ENCODE results near the gene PDZRN4.
"Not testable (repeated sequence)": the region's sequence is repeated elsewhere in the genome, so short reads cannot be mapped to it uniquely, and the experiment has no call there.

PDZRN4 gene

DNA sequence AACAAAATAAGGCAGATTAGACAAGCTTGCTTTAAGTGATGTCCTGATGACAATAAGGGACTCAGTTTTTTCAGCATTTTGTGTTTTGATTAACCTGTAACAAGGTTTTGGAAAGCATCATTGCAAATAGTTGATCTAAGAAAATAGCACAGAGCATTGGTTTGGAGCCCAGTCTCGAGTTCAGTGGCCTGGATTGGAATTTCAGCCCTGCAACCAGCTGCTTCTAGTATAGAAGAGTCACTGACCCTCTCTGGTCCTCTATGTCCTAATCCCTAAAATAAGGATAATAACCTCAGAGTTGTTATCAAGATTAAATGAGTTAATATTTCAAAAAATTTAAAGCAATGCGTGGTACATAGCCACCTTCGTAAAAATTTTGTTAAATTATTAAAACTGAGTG is 25.5 kb downstream of the PDZRN4 start:
- DNase-seq (ENCODE audit: low read depth, low spot score): no peak

DNA sequence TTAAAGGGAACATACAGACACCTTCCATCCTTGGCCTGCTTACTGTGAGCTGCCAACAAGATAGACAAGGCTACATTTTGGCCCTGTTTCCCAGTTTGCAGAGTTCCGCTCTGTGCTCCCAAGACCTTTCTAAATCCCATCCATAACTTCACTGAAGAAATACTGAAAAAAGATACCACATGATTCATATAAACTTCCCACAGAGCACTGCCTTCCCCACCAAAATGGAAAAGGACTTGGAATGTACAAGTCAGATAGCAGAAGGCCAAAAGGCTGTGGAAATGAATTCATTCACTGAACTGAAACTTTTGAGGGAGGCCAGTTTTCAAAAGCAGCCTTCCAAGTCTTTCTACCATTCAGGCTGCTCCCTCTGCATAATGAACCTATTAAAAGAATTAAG is 29.6 kb downstream of the PDZRN4 start:
- DNase-seq (ENCODE audit: low read depth, low spot score): no peak

DNA sequence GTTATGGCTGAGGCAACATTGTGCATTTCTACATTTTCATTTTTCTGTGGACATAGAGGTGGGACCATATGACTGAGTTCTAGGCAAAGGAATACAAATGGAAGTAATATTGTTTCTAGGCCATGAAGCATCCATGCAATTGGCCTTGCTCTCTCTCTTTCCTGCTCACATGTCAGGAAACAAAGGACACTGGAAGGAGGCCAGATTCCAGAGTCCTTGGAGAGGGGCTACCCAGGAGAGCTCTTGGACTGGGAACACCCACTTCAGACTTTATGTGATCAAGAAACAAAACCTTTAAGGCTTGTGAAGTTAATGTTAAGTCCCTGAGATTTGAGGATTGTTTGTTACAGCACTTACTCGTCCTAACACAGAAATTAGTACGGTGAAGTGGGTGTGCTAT is 32.8 kb downstream of the PDZRN4 start:
- no peak for DNase-seq (ENCODE audit: low read depth, low spot score)

DNA sequence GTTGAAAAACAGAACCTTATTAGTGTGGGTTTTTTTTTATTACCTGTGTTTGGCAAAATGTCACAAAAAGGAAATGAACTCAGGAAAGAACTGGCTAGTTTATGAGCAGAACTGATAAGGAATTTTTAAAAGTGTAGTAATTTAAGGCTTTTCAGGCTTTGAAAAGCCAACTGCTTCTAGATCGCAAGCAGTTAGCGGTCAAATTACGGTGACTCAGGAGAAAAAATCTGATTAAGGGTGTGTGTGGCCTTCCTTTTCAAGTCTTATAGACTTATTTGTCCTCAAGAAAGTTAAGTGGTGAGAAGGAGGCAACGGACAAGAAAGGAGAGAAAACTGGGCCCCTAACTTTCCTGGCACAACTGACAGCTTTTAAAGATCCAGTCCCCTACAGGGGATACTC is 33.4 kb downstream of the PDZRN4 start:
- no peak for DNase-seq (ENCODE audit: low read depth, low spot score)

DNA sequence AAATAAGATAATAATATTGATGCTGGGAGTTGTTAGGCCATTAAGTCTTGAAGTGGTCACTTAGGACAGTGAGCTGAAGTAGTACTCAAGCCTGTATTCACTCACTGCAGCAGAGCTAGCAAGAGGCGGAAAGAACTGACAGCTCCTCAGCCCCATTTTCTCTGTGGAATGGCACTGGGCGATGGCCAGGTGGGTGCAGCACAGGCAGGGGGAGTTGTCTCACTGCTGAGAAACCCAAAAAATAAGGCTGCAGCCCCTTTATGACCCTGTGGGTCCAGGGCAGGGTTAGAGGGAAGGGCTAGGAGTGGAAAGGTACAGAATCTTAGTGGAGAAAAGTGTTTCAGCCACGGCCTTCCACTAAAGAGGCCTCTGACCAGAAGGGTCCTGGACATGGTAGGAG is 35.5 kb downstream of the PDZRN4 start:
- DNase-seq (ENCODE audit: low read depth, low spot score): no peak

- DNase-seq (ENCODE audit: low read depth, low spot score): no peak
These were observed 35.9 kb downstream of the PDZRN4 start for GRCh38 chr12:41224066-41224465.

DNA sequence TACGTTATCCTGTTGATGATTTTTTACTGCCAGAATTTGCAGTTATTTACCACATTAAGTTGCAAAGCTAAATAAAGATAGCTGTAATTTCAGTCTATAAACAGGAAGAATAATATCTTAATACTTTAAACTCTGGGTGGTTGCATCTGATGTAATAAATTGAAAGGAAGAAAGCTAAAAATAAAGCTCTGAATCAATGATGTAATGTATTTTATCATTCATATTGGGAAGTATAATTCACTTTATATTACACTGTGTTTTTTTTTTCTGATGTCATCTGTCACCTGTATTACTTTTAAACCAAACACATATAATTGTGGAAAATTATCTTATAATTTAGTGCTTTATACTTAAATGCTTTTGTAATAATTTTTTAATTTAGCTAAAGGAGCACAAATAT is 37.1 kb downstream of the PDZRN4 start:
- no peak for DNase-seq (ENCODE audit: low read depth, low spot score)

- no peak for DNase-seq (ENCODE audit: low read depth, low spot score)
These were observed 40.1 kb downstream of the PDZRN4 start for GRCh38 chr12:41228066-41228820.

DNA sequence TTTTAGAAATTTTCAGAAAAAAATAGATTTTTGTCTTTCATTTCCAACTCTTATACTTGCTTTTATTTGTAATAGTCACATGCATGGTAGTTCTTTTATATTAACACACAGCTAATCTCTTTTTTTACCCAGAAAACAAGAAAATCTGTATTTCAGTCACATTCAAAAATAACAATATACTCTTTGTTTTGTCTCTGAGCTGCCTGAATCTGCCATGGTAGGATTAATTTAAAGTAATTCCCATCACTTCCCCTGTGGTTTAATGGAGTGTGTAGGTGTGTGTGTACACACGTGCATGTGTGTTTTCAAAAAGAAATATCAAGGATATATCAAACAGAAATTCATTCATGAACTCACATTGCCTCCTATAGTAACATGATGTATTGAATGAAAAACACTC is 42.6 kb downstream of the PDZRN4 start:
- no peak for DNase-seq (ENCODE audit: low read depth, low spot score)

DNA sequence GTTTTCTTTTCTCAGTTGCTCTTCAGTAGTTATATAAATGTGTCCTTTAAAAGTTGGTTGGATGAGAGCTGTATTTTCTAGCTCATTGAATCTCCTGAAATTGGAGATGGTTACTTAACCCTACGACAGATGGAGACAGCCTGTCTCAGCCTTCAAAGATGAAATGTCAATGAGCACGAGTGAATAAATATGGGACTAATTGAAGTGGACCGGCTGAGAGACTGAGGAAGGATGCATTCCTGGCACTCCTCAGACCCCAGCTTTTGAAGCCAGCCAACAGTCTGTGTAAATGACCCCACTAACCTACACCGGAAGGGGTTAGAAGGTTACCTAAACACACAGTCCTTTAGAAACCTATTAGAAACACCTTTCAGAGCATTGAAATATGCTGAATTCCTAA is 46.6 kb downstream of the PDZRN4 start:
- DNase-seq (ENCODE audit: low read depth, low spot score): no peak

- no peak for DNase-seq (ENCODE audit: low read depth, low spot score)
These were observed 54.5 kb downstream of the PDZRN4 start for GRCh38 chr12:41242603-41243002.

GRCh38 chr12:41248391-41248790 is 60.3 kb downstream of the PDZRN4 start:
- no peak for DNase-seq (ENCODE audit: low read depth, low spot score)

DNA sequence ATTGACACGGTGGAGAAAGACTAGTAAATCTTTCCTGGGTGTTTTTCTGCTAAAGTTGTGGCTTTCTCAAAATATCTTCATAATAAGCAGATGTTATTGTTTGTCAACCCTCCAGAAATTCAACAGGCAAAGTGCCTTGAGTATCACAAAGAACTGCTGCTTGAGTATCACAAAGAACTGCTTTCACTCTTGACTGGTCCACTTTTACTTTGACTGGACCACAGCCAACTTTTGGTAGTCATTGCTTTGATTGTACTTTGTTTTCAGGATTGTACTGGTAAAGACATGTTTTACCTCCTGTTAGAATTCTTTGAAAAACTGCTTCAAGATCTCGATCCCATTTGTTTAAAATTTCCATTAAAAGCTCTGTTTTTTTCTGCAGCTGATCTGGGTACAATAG is 62.6 kb downstream of the PDZRN4 start:
- no peak for DNase-seq (ENCODE audit: low read depth, low spot score)

DNA sequence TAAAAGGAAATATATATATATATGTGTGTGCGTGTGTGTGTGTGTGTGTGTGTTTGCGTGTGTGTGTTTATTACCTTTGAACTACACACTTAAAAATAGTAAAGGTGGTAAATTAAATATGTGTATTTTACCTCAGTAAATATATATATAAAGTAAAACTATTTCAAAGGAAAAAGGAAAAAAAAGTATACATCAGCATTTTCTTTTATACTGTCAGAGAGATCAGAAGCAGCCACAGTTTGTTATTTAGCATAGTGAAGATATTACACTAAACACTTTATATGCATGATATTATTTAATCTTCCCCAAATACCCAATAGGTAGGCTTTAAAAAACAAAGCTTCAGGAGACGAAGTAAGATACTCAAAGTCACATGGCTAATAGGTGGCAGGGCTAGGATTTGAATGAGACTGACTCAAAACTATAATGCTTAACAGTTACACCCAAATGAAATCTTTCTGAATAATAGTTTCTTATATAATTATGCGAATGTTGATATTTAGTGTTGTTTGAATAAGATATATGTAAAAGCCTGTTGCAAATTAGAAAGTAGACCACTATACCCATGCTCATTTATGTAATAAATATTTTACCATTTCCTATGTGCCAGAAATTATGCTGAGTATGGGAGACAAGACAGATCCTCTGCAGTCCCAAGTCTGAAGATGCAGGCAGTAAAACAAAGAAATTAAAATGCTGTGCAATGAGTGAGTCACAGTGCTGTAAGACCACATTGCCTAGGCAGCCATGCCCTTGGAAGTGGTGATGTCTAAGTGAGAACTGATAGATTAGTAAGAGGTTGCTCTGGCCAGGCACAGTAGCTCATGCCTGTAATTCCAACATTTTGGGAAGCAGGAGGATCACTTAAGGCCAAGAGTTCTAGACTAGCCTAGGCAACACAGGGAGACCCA is 66.1 kb downstream of the PDZRN4 start:
- no peak for DNase-seq (ENCODE audit: low read depth, low spot score)

DNA sequence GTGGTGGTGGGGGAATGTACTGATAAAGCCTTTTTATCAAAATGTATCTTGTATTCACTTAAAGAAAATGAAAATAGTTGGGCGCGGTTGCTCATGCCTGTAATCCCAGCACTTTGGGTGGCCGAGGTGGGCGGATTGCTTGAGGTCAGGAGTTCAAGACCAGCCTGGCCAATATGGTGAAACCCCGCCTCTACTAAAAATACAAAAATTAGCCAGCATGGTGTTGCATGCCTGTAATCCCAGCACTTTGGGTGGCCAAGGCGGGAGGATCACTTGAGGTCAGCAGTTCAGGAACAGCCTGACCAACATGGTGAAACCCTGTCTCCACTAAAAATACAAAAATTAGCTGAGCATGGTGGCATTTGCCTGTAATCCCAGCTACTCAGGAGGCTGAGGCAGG is 75.1 kb downstream of the PDZRN4 start:
- DNase-seq (ENCODE audit: low read depth, low spot score): not testable (repeated sequence)

- no peak for DNase-seq (ENCODE audit: low read depth, low spot score)
These were observed 76.2 kb downstream of the PDZRN4 start for GRCh38 chr12:41264281-41264680.

DNA sequence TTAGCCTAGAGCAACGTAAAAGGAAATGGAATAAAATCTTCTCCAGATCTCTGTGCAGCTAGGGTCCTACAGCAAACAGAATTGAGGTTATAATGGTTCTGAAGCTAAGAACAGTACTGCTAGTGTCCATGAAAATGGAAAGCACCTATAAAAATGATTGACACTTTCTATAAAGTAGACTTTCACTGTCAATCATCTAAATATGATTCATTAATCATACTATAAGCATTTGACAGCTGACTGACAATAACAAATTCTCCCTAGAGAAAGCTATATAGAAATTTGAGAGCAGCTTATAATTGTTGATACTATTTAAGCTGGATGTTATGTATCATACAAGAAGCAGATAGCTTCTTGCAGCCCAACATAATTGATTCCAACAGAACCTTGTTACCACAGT is 80.9 kb downstream of the PDZRN4 start:
- no peak for DNase-seq (ENCODE audit: low read depth, low spot score)

DNA sequence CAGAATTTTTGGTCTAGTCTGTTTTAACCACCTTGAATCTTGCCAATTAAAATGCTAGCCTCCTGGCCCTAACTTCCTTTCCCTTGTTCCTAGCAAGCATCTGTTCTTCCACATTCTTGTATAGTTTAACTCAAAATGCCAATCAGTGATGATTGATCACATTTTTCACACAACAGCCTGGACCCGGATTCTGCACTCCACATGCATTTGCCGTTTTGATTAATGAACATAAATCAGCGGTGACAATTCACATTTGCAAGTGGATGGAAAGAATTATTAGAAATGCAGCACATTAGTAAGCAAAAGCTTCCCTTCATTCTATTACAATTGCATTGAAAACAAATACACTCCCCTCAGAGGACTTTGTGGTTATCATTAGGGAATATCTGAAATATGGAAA is 83.4 kb downstream of the PDZRN4 start:
- DNase-seq (ENCODE audit: low read depth, low spot score): no peak

DNA sequence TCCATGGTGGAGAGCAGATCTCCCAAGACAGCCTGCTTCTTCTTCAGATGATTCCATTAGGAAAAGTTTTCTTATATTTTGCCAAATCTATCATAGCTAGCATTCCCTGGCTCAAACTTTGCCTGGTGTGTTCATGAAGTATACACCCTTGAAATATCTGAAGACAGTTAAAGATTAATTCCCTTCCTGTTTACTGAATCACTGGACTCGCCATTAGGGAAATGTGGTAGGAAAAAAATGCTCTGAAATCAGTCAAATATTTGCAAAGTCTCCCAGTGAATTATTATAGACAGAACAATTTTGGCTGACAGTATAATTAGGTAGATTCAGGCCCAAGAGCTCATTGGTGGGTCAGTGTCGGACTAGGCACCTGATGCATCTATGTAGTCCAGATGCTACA is 86.5 kb downstream of the PDZRN4 start:
- DNase-seq (ENCODE audit: low read depth, low spot score): no peak

DNA sequence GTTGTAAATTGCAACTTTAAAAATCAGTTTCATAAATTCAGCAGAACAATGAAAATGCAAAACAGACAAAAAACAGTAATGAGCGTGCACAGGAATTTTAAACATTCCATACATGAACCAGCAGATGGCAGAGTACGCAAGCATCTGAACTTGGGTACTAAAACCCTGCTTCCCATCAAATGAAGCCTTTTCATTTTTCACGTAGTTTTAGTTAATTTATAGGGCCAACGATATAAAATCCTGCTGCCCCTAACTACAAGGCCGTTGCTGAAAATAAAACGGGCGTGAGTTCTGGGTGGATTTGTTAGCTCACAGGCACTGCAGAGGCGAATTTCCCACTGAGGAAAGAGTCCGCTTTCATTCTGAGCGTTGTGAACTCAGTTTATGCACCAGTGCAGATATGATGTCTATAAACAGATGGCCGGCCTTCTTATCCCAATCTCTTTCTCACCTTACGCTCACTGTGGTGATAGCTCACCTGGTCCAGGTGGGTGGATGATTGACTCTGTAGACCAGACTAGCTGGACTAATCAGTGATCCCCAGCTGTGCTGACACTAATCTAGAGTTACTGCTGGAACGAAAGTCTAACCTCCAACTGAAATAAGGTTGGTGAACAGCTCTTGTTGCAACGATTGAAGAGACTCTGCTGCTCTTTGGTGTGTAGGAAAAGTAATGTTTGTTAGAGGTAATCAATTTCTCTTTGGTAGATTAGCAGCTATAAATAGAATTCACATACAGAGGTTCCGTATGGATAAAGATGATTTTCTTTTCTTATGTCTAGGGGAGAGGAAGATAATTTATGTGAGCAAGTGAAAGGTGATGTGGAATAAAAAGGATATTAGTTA is 89.2 kb downstream of the PDZRN4 start:
- DNase-seq (ENCODE audit: low read depth, low spot score): no peak

- DNase-seq (ENCODE audit: low read depth, low spot score): no peak
These were observed 89.8 kb downstream of the PDZRN4 start for GRCh38 chr12:41277946-41278267.
